ENCODE results near the gene CSNK2A2.
A peak's percentile ranks its signal among the peaks of the same experiment; 100 is the strongest.

CSNK2A2 gene

GRCh38 chr16:58198803-58199411 is 1.0 kb upstream of the CSNK2A2 start:
- DNase-seq (ENCODE audit: low read depth in 2 of 2), result no peak

GRCh38 chr16:58197314-58198012 is 443 bp downstream of the CSNK2A2 start:
- DNase-seq (ENCODE audit: low read depth in 2 of 2), result no peak

GRCh38 chr16:58196898-58197313 is 1.0 kb downstream of the CSNK2A2 start:
- no peak for DNase-seq (ENCODE audit: low read depth in 2 of 2)

GRCh38 chr16:58195771-58196170 is 2.1 kb downstream of the CSNK2A2 start:
- no peak for DNase-seq (ENCODE audit: low read depth in 2 of 2)

- DNase-seq (ENCODE audit: low read depth in 2 of 2), result no peak
Measured at GRCh38 chr16:58195344-58195743, 2.6 kb downstream of the CSNK2A2 start.

- no peak for DNase-seq (ENCODE audit: low read depth in 2 of 2)
Measured at GRCh38 chr16:58194790-58195189, 3.1 kb downstream of the CSNK2A2 start.

- DNase-seq (ENCODE audit: low read depth in 2 of 2), result no peak
Measured at GRCh38 chr16:58187665-58188421, 10.1 kb downstream of the CSNK2A2 start.

- DNase-seq (ENCODE audit: low read depth in 2 of 2), result no peak
Measured at GRCh38 chr16:58187092-58187491, 10.8 kb downstream of the CSNK2A2 start.

- no peak for DNase-seq (ENCODE audit: low read depth in 2 of 2)
Measured at GRCh38 chr16:58186176-58186944, 11.5 kb downstream of the CSNK2A2 start.

GRCh38 chr16:58177353-58177710 is 20.6 kb downstream of the CSNK2A2 start:
- no peak for DNase-seq (ENCODE audit: low read depth in 2 of 2)

- DNase-seq (ENCODE audit: low read depth in 2 of 2), result no peak
Measured at GRCh38 chr16:58176608-58177352, 21.1 kb downstream of the CSNK2A2 start.

GRCh38 chr16:58170223-58170622 is 27.7 kb downstream of the CSNK2A2 start:
- no peak for DNase-seq (ENCODE audit: low read depth in 2 of 2)

- DNase-seq (ENCODE audit: low read depth in 2 of 2), result no peak
Measured at GRCh38 chr16:58160855-58161254, 37.1 kb downstream of the CSNK2A2 start.

GRCh38 chr16:58158725-58159124 is 39.2 kb downstream of the CSNK2A2 start:
- DNase-seq (ENCODE audit: low read depth in 2 of 2), result no peak

GRCh38 chr16:58157951-58158540 is 39.9 kb downstream of the CSNK2A2 start:
- DNase-seq (ENCODE audit: low read depth in 2 of 2), result no peak

GRCh38 chr16:58157239-58157638 is 40.7 kb downstream of the CSNK2A2 start:
- no peak for DNase-seq (ENCODE audit: low read depth in 2 of 2)

GRCh38 chr16:58155839-58156238 is 42.1 kb downstream of the CSNK2A2 start:
- no peak for DNase-seq (ENCODE audit: low read depth in 2 of 2)

GRCh38 chr16:58154345-58154744 is 43.6 kb downstream of the CSNK2A2 start:
- DNase-seq (ENCODE audit: low read depth in 2 of 2), result no peak

- DNase-seq (ENCODE audit: low read depth in 2 of 2), result peak in 1 of 2 experiments; percentile 8
Measured at GRCh38 chr16:58152246-58152868, 45.5 kb downstream of the CSNK2A2 start.

- DNase-seq (ENCODE audit: low read depth in 2 of 2), result no peak
Measured at GRCh38 chr16:58148526-58148925, 49.4 kb downstream of the CSNK2A2 start.

GRCh38 chr16:58148099-58148498 is 49.8 kb downstream of the CSNK2A2 start:
- no peak for DNase-seq (ENCODE audit: low read depth in 2 of 2)

Measured in fibroblast of skin of left biceps (primary cell).